HepG2 (cell line): ENCODE data around the gene LCLAT1.

Source experiments
- FOSL2 ChIP-seq: sonication (generic); formaldehyde crosslinking; IDR thresholded peaks from 2 replicates; pipeline ENCODE4 v1.4.0; 2020; ENCODE audit warnings: missing genetic modification reagents
- HCFC1 ChIP-seq: fragments of 150-350 bp; IDR thresholded peaks from 2 replicates; pipeline ENCODE4 v1.6.1; 2014; ENCODE audit warnings: low read depth, low read length
- NFATC3 ChIP-seq: sonication (generic); formaldehyde crosslinking; IDR thresholded peaks from 2 replicates; pipeline ENCODE4 v1.5.1; 2020; ENCODE audit warnings: mild to moderate bottlenecking, missing genetic modification reagents
- RORA ChIP-seq: sonication (generic); formaldehyde crosslinking; IDR thresholded peaks from 2 replicates; pipeline ENCODE4 v1.5.0; 2020; ENCODE audit warnings: mild to moderate bottlenecking, missing genetic modification reagents, moderate library complexity
- ZNF564 ChIP-seq: sonication (generic); formaldehyde crosslinking; IDR thresholded peaks from 2 replicates; pipeline ENCODE4 v1.8.1; 2023; ENCODE audit warnings: mild to moderate bottlenecking, missing genetic modification reagents
- TF ChIP-seq, protein P1 (sequence below): sonication (generic); formaldehyde crosslinking; IDR thresholded peaks from 2 replicates; pipeline ENCODE4 v1.5.1; 2020; ENCODE audit warnings: missing genetic modification reagents, mild to moderate bottlenecking, borderline replicate concordance

GRCh38 chr2:30561349-30561748 is 114.3 kb downstream of the LCLAT1 start:
- TF ChIP-seq ZNF564 (CRISPR knock-in tag): no peak
- TF ChIP-seq, protein P1, sequence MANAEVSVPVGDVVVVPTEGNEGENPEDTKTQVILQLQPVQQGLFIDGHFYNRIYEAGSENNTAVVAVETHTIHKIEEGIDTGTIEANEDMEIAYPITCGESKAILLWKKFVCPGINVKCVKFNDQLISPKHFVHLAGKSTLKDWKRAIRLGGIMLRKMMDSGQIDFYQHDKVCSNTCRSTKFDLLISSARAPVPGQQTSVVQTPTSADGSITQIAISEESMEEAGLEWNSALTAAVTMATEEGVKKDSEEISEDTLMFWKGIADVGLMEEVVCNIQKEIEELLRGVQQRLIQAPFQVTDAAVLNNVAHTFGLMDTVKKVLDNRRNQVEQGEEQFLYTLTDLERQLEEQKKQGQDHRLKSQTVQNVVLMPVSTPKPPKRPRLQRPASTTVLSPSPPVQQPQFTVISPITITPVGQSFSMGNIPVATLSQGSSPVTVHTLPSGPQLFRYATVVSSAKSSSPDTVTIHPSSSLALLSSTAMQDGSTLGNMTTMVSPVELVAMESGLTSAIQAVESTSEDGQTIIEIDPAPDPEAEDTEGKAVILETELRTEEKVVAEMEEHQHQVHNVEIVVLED (CRISPR knock-in tag): no peak
- no peak for TF ChIP-seq RORA (CRISPR knock-in tag)
- TF ChIP-seq NFATC3 (CRISPR knock-in tag): no peak
- no peak for TF ChIP-seq FOSL2 (CRISPR knock-in tag)
- no peak for TF ChIP-seq HCFC1
